ENCODE data around the gene ISOC2. TPM values are rescaled to one million over a fixed set of nuclear protein-coding genes. Genes with fewer than 3 reads are reported as not detected.
A peak's percentile ranks its signal among the peaks of the same experiment; 100 is the strongest.

ISOC2 gene
- total and polyA plus RNA-seq, 9 of the 15 experiments (the other 6 are each of a cell fraction or from before 2014, with no cell fraction given) = 1.2 to 229 (median 58.3) TPM

DNA sequence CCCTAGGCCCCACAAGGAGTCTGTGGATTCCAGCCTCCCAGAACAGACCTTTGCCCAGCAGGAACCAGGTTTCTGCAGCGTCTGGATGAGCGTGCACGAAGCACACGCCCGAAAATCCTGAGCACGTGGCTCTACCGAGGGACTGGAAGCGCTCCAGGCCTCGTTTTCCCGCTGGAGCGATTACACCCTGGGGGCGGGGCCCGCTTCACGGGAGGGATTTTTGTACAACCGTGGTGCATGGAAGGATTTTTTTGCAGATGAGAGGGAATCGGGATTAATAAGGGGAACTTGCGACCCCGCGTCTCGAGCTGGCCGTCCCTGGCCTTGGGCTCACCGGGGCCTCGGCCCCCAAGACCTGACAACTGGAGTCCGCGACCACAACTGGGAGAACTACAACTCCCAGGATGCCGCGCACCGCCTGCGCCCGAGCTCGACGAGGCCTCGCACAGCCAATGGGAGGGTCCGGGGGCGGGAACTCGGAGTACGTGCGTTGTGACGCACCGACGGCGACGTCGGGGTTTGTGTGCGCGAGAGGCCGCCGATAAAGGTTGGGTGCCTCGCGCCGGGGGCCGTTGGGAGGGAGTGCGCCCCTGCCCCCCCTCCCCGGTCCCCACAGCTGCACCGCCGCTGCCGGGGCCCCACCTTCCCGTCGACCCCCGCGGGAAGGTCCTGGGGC, 14.8 kb upstream of the ISOC2 start, which contains the start of gene ZNF628 (continued):
- TF ChIP-seq, protein P1, sequence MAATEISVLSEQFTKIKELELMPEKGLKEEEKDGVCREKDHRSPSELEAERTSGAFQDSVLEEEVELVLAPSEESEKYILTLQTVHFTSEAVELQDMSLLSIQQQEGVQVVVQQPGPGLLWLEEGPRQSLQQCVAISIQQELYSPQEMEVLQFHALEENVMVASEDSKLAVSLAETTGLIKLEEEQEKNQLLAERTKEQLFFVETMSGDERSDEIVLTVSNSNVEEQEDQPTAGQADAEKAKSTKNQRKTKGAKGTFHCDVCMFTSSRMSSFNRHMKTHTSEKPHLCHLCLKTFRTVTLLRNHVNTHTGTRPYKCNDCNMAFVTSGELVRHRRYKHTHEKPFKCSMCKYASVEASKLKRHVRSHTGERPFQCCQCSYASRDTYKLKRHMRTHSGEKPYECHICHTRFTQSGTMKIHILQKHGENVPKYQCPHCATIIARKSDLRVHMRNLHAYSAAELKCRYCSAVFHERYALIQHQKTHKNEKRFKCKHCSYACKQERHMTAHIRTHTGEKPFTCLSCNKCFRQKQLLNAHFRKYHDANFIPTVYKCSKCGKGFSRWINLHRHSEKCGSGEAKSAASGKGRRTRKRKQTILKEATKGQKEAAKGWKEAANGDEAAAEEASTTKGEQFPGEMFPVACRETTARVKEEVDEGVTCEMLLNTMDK (IDR thresholded peaks at IDR 0.05; ENCODE audit: borderline replicate concordance, insufficient read depth, low read depth, low read length, poor library complexity, severe bottlenecking) = no peak
- TF ChIP-seq ZSCAN29 (IDR thresholded peaks at IDR 0.05) = no peak
- TF ChIP-seq HLTF (IDR thresholded peaks at IDR 0.05) = peak; percentile 41; the same call in 1 of the 2 replicates
- TF ChIP-seq, protein P2, sequence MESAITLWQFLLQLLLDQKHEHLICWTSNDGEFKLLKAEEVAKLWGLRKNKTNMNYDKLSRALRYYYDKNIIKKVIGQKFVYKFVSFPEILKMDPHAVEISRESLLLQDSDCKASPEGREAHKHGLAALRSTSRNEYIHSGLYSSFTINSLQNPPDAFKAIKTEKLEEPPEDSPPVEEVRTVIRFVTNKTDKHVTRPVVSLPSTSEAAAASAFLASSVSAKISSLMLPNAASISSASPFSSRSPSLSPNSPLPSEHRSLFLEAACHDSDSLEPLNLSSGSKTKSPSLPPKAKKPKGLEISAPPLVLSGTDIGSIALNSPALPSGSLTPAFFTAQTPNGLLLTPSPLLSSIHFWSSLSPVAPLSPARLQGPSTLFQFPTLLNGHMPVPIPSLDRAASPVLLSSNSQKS (CRISPR knock-in tag; IDR thresholded peaks at IDR 0.05) = no peak
- peak; percentile 66 for TF ChIP-seq ETV5 (CRISPR knock-in tag; IDR thresholded peaks at IDR 0.05; ENCODE audit: low read depth)
- TF ChIP-seq ARHGAP35 (IDR thresholded peaks at IDR 0.05; ENCODE audit: partially characterized antibody) = no peak
- no peak for TF ChIP-seq CBX2 (IDR thresholded peaks at IDR 0.05; ENCODE audit: insufficient read depth, low read length, poor library complexity, severe bottlenecking)
- TF ChIP-seq, protein P3, sequence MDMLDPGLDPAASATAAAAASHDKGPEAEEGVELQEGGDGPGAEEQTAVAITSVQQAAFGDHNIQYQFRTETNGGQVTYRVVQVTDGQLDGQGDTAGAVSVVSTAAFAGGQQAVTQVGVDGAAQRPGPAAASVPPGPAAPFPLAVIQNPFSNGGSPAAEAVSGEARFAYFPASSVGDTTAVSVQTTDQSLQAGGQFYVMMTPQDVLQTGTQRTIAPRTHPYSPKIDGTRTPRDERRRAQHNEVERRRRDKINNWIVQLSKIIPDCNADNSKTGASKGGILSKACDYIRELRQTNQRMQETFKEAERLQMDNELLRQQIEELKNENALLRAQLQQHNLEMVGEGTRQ (CRISPR knock-in tag; IDR thresholded peaks at IDR 0.05) = peak; percentile 49; the same call in 1 of the 2 replicates
- TF ChIP-seq MAFF (IDR thresholded peaks at IDR 0.05; ENCODE audit: low read length) = no peak
- TF ChIP-seq TCFL5 (CRISPR knock-in tag; conservative IDR thresholded peaks at IDR 0.05) = no peak
- peak; percentile 97 for TF ChIP-seq EP400 (IDR thresholded peaks at IDR 0.05)
- TF ChIP-seq, protein P4, sequence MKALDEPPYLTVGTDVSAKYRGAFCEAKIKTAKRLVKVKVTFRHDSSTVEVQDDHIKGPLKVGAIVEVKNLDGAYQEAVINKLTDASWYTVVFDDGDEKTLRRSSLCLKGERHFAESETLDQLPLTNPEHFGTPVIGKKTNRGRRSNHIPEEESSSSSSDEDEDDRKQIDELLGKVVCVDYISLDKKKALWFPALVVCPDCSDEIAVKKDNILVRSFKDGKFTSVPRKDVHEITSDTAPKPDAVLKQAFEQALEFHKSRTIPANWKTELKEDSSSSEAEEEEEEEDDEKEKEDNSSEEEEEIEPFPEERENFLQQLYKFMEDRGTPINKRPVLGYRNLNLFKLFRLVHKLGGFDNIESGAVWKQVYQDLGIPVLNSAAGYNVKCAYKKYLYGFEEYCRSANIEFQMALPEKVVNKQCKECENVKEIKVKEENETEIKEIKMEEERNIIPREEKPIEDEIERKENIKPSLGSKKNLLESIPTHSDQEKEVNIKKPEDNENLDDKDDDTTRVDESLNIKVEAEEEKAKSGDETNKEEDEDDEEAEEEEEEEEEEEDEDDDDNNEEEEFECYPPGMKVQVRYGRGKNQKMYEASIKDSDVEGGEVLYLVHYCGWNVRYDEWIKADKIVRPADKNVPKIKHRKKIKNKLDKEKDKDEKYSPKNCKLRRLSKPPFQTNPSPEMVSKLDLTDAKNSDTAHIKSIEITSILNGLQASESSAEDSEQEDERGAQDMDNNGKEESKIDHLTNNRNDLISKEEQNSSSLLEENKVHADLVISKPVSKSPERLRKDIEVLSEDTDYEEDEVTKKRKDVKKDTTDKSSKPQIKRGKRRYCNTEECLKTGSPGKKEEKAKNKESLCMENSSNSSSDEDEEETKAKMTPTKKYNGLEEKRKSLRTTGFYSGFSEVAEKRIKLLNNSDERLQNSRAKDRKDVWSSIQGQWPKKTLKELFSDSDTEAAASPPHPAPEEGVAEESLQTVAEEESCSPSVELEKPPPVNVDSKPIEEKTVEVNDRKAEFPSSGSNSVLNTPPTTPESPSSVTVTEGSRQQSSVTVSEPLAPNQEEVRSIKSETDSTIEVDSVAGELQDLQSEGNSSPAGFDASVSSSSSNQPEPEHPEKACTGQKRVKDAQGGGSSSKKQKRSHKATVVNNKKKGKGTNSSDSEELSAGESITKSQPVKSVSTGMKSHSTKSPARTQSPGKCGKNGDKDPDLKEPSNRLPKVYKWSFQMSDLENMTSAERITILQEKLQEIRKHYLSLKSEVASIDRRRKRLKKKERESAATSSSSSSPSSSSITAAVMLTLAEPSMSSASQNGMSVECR (CRISPR knock-in tag; IDR thresholded peaks at IDR 0.05) = no peak
- no peak for TF ChIP-seq TCF3 (CRISPR knock-in tag; IDR thresholded peaks at IDR 0.05)
- TF ChIP-seq ELF2 (CRISPR knock-in tag; IDR thresholded peaks at IDR 0.05) = peak; percentile 25; the same call in 1 of the 2 replicates
- TF ChIP-seq HOXB6 (CRISPR knock-in tag; IDR thresholded peaks at IDR 0.05; ENCODE audit: borderline replicate concordance) = no peak
- TF ChIP-seq SPI1 (IDR thresholded peaks at IDR 0.05; ENCODE audit: borderline replicate concordance, low read depth, low read length) = no peak
- no peak for TF ChIP-seq PRPF4 (IDR thresholded peaks at IDR 0.05; ENCODE audit: insufficient read depth, low read depth, low read length, poor library complexity, severe bottlenecking)
- no peak for TF ChIP-seq POLR3G (IDR thresholded peaks at IDR 0.05; ENCODE audit: extremely low read depth, insufficient read length, insufficient replicate concordance)
- TF ChIP-seq ILK (tag; IDR thresholded peaks at IDR 0.05; ENCODE audit: borderline replicate concordance, low read depth) = no peak
